Measurements from ENCODE around the gene FMNL2. TPM values are rescaled to one million over a fixed set of nuclear protein-coding genes. Genes with fewer than 3 reads are reported as not detected.

Gene FMNL2
- total and polyA plus RNA-seq, 10 donors = 8.8 to 59.3 (median 33.5) TPM

DNA sequence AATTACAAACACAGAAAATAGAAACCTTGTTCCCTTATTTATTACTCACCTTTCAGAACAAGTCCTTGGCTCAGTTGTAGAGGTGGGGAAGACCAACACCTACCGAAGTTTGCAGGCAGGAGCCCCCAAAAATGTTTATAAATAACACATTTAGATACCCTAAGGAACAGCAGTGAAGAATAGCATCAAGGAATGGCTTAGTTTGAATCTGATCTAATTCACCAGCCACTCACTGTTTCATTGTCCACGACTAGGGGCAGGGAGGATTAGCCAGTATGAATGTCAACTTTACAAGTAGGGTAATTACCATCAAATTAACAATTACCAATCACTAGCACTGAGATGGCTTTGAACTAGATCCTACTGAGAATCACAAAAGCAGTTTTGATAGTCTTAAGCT, 316.9 kb downstream of the FMNL2 start:
- H3K9me3 ChIP-seq = no peaks in the 10 kb centered on the region
- H3K36me3 ChIP-seq = peaks cover 3 to 100% (median 29%) of the 10 kb centered on the region in 6 donors
- H3K27me3 ChIP-seq (replicated peaks in 1 of 7) = no peaks in the 10 kb centered on the region
- H3K4me1 ChIP-seq = peaks cover 0 to 12% (median 0%) of the 10 kb centered on the region in 6 donors
- intact Hi-C loops (cut with DNase I; ENCODE audit: low total_unique reads) = no loop called here
- H3K27ac ChIP-seq = no peak overlapping the region
- no peak overlapping the region for H3K4me3 ChIP-seq
- TF ChIP-seq POLR2A (IDR thresholded peaks at IDR 0.05) (no peak), POLR2AphosphoS5 (IDR thresholded peaks at IDR 0.05) (no peak)
- TF ChIP-seq, protein P1, sequence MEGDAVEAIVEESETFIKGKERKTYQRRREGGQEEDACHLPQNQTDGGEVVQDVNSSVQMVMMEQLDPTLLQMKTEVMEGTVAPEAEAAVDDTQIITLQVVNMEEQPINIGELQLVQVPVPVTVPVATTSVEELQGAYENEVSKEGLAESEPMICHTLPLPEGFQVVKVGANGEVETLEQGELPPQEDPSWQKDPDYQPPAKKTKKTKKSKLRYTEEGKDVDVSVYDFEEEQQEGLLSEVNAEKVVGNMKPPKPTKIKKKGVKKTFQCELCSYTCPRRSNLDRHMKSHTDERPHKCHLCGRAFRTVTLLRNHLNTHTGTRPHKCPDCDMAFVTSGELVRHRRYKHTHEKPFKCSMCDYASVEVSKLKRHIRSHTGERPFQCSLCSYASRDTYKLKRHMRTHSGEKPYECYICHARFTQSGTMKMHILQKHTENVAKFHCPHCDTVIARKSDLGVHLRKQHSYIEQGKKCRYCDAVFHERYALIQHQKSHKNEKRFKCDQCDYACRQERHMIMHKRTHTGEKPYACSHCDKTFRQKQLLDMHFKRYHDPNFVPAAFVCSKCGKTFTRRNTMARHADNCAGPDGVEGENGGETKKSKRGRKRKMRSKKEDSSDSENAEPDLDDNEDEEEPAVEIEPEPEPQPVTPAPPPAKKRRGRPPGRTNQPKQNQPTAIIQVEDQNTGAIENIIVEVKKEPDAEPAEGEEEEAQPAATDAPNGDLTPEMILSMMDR (IDR thresholded peaks at IDR 0.05 in 8 of 11, conservative IDR thresholded peaks at IDR 0.05 in 3 of 11) = no peak
- WGBS, 5 donors = 83 to 88% (median 85%) methylated on average over 2 of the region's 2 CpGs
- DNase-seq = no peak

DNA sequence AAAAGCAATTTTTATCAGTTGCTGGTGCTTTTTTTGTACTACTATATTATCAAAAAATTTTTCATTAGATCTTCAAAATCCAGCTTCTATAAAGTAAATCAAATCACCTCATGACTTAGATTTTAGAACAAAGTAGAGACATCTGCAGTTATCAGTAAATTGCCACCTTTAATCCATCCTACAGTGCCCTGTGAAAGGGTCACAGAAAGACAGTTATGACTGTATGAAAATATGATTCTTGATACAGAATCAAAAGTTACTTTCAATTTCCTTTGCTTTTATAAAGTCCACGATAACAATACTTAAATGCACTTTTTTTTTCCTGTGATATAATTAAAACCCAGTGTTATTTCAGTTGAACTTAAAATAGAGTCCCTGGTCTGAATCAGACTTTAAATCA, 320.9 kb downstream of the FMNL2 start:
- Histone ChIP-seq H3K27ac (no peak overlapping the region), H3K4me3 (no peak overlapping the region), H3K36me3 (peaks cover 10 to 100% (median 67%) of the 10 kb centered on the region in 6 donors), H3K4me1 (no peaks in the 10 kb centered on the region), H3K27me3 (replicated peaks in 1 of 7) (no peaks in the 10 kb centered on the region), H3K9me3 (no peaks in the 10 kb centered on the region)
- DNase-seq = no peak
- 65 to 78% (median 72%) methylated on average over 1 of the region's 1 CpG for WGBS, 5 donors
- TF ChIP-seq POLR2AphosphoS5 (IDR thresholded peaks at IDR 0.05) = no peak
- TF ChIP-seq POLR2A (IDR thresholded peaks at IDR 0.05) = no peak
- TF ChIP-seq, protein P1 (IDR thresholded peaks at IDR 0.05 in 8 of 11, conservative IDR thresholded peaks at IDR 0.05 in 3 of 11) = no peak
- intact Hi-C loops (cut with DNase I; ENCODE audit: low total_unique reads) = no loop called here

DNA sequence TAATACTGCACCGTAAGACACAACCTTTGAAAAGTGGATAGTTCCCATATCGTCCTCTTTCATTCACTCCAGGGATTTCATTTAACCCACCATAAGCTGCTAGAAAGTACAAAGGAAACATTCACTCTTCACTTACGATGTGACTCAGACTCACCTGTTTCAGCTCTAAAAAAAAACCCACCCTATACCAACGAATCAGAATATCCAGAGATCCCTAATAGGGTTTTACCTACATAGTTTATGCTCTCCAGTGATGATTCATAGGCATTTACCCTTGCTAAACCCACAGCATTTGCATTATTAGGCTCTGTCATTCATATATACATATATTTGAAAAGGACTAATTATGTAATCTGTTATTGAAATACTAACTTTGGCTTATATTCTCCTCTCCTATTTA, 322.1 kb downstream of the FMNL2 start:
- H3K4me1 ChIP-seq = no peaks in the 10 kb centered on the region
- no peaks in the 10 kb centered on the region for H3K9me3 ChIP-seq
- WGBS, 5 donors = 76 to 92% (median 80%) methylated on average over 4 of the region's 4 CpGs
- no peaks in the 10 kb centered on the region for H3K27me3 ChIP-seq (replicated peaks in 1 of 7)
- H3K36me3 ChIP-seq = peaks cover 10 to 100% (median 78%) of the 10 kb centered on the region in 6 donors
- no peak for DNase-seq
- no peak overlapping the region for H3K27ac ChIP-seq
- TF ChIP-seq POLR2A (IDR thresholded peaks at IDR 0.05) = no peak
- TF ChIP-seq, protein P1 (IDR thresholded peaks at IDR 0.05 in 8 of 11, conservative IDR thresholded peaks at IDR 0.05 in 3 of 11) = no peak
- no peak for TF ChIP-seq POLR2AphosphoS5 (IDR thresholded peaks at IDR 0.05)
- intact Hi-C loops (cut with DNase I; ENCODE audit: low total_unique reads) = no loop called here
- H3K4me3 ChIP-seq = no peak overlapping the region

DNA sequence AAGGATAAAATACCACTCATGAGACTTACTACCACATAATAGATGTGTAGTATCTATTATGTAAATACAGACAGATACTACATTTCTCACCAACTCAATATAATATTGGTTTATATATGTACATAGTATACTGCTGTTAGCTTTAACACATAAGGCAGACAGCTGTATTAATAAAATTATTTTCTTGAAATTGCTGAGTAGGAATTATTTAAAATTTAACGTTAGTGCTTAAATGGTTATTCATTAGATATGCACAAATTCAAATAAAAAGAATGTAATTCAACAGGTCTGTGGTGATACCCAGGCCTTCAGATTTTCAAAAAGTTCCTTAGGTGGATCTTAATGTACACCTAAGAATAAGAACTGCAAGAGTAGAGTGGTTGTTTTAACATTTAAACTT, 323.2 kb downstream of the FMNL2 start:
- H3K36me3 ChIP-seq = peaks cover 7 to 100% (median 88%) of the 10 kb centered on the region in 6 donors
- no peak overlapping the region for H3K27ac ChIP-seq
- H3K9me3 ChIP-seq = no peaks in the 10 kb centered on the region
- intact Hi-C loops (cut with DNase I; ENCODE audit: low total_unique reads) = no loop called here
- H3K27me3 ChIP-seq (replicated peaks in 1 of 7) = no peaks in the 10 kb centered on the region
- no peaks in the 10 kb centered on the region for H3K4me1 ChIP-seq
- TF ChIP-seq, protein P1 (IDR thresholded peaks at IDR 0.05 in 8 of 11, conservative IDR thresholded peaks at IDR 0.05 in 3 of 11) = no peak
- TF ChIP-seq POLR2A (IDR thresholded peaks at IDR 0.05) = no peak
- no peak for TF ChIP-seq POLR2AphosphoS5 (IDR thresholded peaks at IDR 0.05)
- DNase-seq = no peak
- H3K4me3 ChIP-seq = no peak overlapping the region
- WGBS, 5 donors = 84 to 96% (median 95%) methylated on average over 1 of the region's 1 CpG

All from spleen (tissue), 11 donors.